ENCODE results near the gene CAV1.

DNA sequence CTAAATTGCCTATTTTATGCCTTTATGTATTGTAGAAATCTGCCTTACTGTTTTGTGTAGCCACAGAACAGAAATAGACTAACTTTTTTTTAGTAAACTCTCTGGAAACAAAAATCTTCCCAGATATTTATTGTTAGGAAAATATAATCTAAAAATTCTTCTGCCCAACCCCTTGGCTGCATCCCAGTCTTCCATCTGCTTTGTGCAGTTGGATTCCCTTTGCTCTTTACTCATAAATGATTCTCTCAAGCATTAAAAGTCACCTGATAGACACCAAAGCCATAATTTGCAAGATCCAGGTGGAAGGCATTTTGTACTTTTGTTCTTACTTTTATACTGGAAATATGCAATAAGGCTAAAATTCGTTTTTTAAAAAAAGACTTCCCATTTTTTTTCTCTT is 31.4 kb upstream of the CAV1 start:
- TF ChIP-seq, protein P1, sequence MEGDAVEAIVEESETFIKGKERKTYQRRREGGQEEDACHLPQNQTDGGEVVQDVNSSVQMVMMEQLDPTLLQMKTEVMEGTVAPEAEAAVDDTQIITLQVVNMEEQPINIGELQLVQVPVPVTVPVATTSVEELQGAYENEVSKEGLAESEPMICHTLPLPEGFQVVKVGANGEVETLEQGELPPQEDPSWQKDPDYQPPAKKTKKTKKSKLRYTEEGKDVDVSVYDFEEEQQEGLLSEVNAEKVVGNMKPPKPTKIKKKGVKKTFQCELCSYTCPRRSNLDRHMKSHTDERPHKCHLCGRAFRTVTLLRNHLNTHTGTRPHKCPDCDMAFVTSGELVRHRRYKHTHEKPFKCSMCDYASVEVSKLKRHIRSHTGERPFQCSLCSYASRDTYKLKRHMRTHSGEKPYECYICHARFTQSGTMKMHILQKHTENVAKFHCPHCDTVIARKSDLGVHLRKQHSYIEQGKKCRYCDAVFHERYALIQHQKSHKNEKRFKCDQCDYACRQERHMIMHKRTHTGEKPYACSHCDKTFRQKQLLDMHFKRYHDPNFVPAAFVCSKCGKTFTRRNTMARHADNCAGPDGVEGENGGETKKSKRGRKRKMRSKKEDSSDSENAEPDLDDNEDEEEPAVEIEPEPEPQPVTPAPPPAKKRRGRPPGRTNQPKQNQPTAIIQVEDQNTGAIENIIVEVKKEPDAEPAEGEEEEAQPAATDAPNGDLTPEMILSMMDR (IDR thresholded peaks at IDR 0.05): no peak
- TF ChIP-seq ZFX (IDR thresholded peaks at IDR 0.05; ENCODE audit: borderline replicate concordance): no peak
